RWPE2 (cell line): Measurements from ENCODE around the gene ADAM12.

Experiments
- ATAC-seq: fragments of 200-7000 bp; cut with Tn5 transposase; 3 replicates; pipeline ENCODE4 v1.9.1; 2021; ENCODE audit warnings: low read depth
- DNase-seq: peaks from one replicate; pipeline ENCODE4 v3.0.0-alpha.2; 2020; ENCODE audit warnings: low spot score
- H3K27ac ChIP-seq: fragments of 450-650 bp; 2 replicates; pipeline ENCODE4 v1.5.1; 2017; ENCODE audit warnings: mild to moderate bottlenecking; ENCODE audit not compliant: poor library complexity, severe bottlenecking
- H3K27me3 ChIP-seq: fragments of 250-450 bp; sonication (Bioruptor Pico); 2 replicates; pipeline ENCODE4 v1.5.1; 2021; ENCODE audit warnings: mild to moderate bottlenecking, moderate library complexity; ENCODE audit not compliant: insufficient read depth, poor library complexity, severe bottlenecking
- H3K36me3 ChIP-seq: fragments of 250-450 bp; sonication (Bioruptor Pico); 2 replicates; pipeline ENCODE4 v1.5.1; 2020; ENCODE audit warnings: low read depth, mild to moderate bottlenecking, moderate library complexity
- H3K4me1 ChIP-seq: fragments of 250-450 bp; sonication (Bioruptor Pico); 2 replicates; pipeline ENCODE4 v1.5.1; 2021; ENCODE audit warnings: mild to moderate bottlenecking, moderate library complexity; ENCODE audit not compliant: insufficient read depth, poor library complexity, severe bottlenecking
- H3K4me3 ChIP-seq: fragments of 250-450 bp; sonication (Bioruptor Pico); 2 replicates; pipeline ENCODE4 v1.5.1; 2021; ENCODE audit warnings: mild to moderate bottlenecking, moderate library complexity; ENCODE audit not compliant: severe bottlenecking
- H3K9me3 ChIP-seq: fragments of 250-450 bp; sonication (Bioruptor Pico); 2 replicates; pipeline ENCODE4 v1.5.1; 2021; ENCODE audit warnings: mild to moderate bottlenecking, moderate library complexity; ENCODE audit not compliant: severe bottlenecking
- CTCF ChIP-seq: fragments of 450-650 bp; IDR thresholded peaks from one replicate; pipeline ENCODE4 v1.5.1; 2017; ENCODE audit warnings: mild to moderate bottlenecking, moderate library complexity; ENCODE audit not compliant: poor library complexity, severe bottlenecking

ADAM12 gene

GRCh38 chr10:126129026-126129425 lies 259.3 kb downstream of the ADAM12 start:
- DNase-seq (no peak), ATAC-seq (no peak)
- TF ChIP-seq CTCF, result no peak
- Histone ChIP-seq H3K27me3 (no peaks in the 10 kb centered on the region), H3K4me1 (no peaks in the 10 kb centered on the region), H3K36me3 (no peaks in the 10 kb centered on the region), H3K9me3 (no peaks in the 10 kb centered on the region), H3K4me3 (no peak overlapping the region), H3K27ac (no peak overlapping the region)

- H3K4me1 ChIP-seq, result no peaks in the 10 kb centered on the region
- no peak for ATAC-seq
- H3K36me3 ChIP-seq, result no peaks in the 10 kb centered on the region
- H3K27ac ChIP-seq, result no peak overlapping the region
- no peaks in the 10 kb centered on the region for H3K27me3 ChIP-seq
- H3K9me3 ChIP-seq, result no peaks in the 10 kb centered on the region
- H3K4me3 ChIP-seq, result no peak overlapping the region
- no peak for TF ChIP-seq CTCF
- no peak for DNase-seq
These were observed 259.7 kb downstream of the ADAM12 start for GRCh38 chr10:126128581-126128980.

GRCh38 chr10:126127481-126128029 lies 260.7 kb downstream of the ADAM12 start:
- ATAC-seq, result no peak
- Histone ChIP-seq H3K27me3 (no peaks in the 10 kb centered on the region), H3K9me3 (no peaks in the 10 kb centered on the region), H3K4me3 (no peak overlapping the region), H3K27ac (no peak overlapping the region), H3K36me3 (no peaks in the 10 kb centered on the region), H3K4me1 (no peaks in the 10 kb centered on the region)
- TF ChIP-seq CTCF, result no peak
- DNase-seq, result no peak

- no peak for DNase-seq
- no peak for TF ChIP-seq CTCF
- ATAC-seq, result no peak
- no peaks in the 10 kb centered on the region for H3K9me3 ChIP-seq
- no peaks in the 10 kb centered on the region for H3K36me3 ChIP-seq
- H3K27ac ChIP-seq, result no peak overlapping the region
- H3K4me1 ChIP-seq, result no peaks in the 10 kb centered on the region
- H3K4me3 ChIP-seq, result no peak overlapping the region
- H3K27me3 ChIP-seq, result no peaks in the 10 kb centered on the region
These were observed 261.4 kb downstream of the ADAM12 start for GRCh38 chr10:126126866-126127265.

- no peaks in the 10 kb centered on the region for H3K27me3 ChIP-seq
These were observed 262.3 kb downstream of the ADAM12 start for GRCh38 chr10:126126023-126126422.

More at GRCh38 chr10:126126023-126126422, 262.3 kb downstream of the ADAM12 start:
- H3K27ac ChIP-seq, result no peak overlapping the region
- H3K4me1 ChIP-seq, result no peaks in the 10 kb centered on the region
- H3K36me3 ChIP-seq, result no peaks in the 10 kb centered on the region
- no peaks in the 10 kb centered on the region for H3K9me3 ChIP-seq
- ATAC-seq, result no peak
- TF ChIP-seq CTCF, result no peak
- DNase-seq, result no peak
- H3K4me3 ChIP-seq, result no peak overlapping the region
